Calu3 (cell line): Measurements from ENCODE around the gene PCDHGA6. TPM values are rescaled to one million over a fixed set of nuclear protein-coding genes. Genes with fewer than 3 reads are reported as not detected.

Experiments used
- BruUV-seq: library from RNA; stranded (reverse); fragments of 400-500 nt; replicated peaks from 2 replicates; lab custom pipeline; 2021; lab: Mats Ljungman, UMichigan
- CTCF ChIA-PET: fragments of 300-600 bp; sonication (Branson Sonifier 250); formaldehyde crosslinking; loops from one replicate; lab custom pipeline; 2022; ENCODE audit warnings: antibody characterized with exemption; lab: Charles Lee
- DNase-seq: peaks from one replicate; pipeline ENCODE4 v3.0.0; 2022
- H3K27ac Mint-ChIP-seq: one replicate; pipeline ENCODE4 v1.8.0; 2022; ENCODE audit warnings: mixed read lengths; ENCODE audit not compliant: unreplicated experiment
- H3K27me3 Mint-ChIP-seq: one replicate; pipeline ENCODE4 v1.8.0; 2022; ENCODE audit warnings: mixed read lengths; ENCODE audit not compliant: unreplicated experiment
- H3K36me3 Mint-ChIP-seq: one replicate; pipeline ENCODE4 v1.8.0; 2022; ENCODE audit warnings: mild to moderate bottlenecking, moderate library complexity, mixed read lengths; ENCODE audit not compliant: insufficient read depth, unreplicated experiment
- H3K4me1 Mint-ChIP-seq: one replicate; pipeline ENCODE4 v1.8.0; 2022; ENCODE audit warnings: mild to moderate bottlenecking, low read depth, mixed read lengths; ENCODE audit not compliant: unreplicated experiment
- H3K4me3 Mint-ChIP-seq: one replicate; pipeline ENCODE4 v1.8.0; 2022; ENCODE audit warnings: mild to moderate bottlenecking, low read depth, moderate library complexity, mixed read lengths; ENCODE audit not compliant: unreplicated experiment
- H3K9me3 Mint-ChIP-seq: one replicate; pipeline ENCODE4 v1.8.0; 2022; ENCODE audit warnings: low read depth, mixed read lengths; ENCODE audit not compliant: unreplicated experiment
- intact Hi-C: fragments of 100-400 bp; cut with micrococcal nuclease; formaldehyde crosslinking; loops from one replicate; pipeline ENCODE4 v1.10.0; 2022; ENCODE audit not compliant: unreplicated experiment
- total RNA-seq: library from RNA; stranded (reverse); gene quantifications from 2 replicates; pipeline ENCODE4 v1.2.3, GENCODE V29; 2022
- TF ChIP-seq, protein P1 (sequence below): fragments of 200-600 bp; IDR thresholded peaks from one replicate; pipeline ENCODE4 v1.8.0; 2022; ENCODE audit warnings: antibody characterized with exemption; ENCODE audit not compliant: unreplicated experiment

PCDHGA6 gene
- total RNA-seq, 1 experiment from 2014 or later = 0.80 TPM

- peaks cover 28% of the 10 kb centered on the region for H3K9me3 Mint-ChIP-seq
- intact Hi-C loops = no loop called here
- TF ChIP-seq, protein P1, sequence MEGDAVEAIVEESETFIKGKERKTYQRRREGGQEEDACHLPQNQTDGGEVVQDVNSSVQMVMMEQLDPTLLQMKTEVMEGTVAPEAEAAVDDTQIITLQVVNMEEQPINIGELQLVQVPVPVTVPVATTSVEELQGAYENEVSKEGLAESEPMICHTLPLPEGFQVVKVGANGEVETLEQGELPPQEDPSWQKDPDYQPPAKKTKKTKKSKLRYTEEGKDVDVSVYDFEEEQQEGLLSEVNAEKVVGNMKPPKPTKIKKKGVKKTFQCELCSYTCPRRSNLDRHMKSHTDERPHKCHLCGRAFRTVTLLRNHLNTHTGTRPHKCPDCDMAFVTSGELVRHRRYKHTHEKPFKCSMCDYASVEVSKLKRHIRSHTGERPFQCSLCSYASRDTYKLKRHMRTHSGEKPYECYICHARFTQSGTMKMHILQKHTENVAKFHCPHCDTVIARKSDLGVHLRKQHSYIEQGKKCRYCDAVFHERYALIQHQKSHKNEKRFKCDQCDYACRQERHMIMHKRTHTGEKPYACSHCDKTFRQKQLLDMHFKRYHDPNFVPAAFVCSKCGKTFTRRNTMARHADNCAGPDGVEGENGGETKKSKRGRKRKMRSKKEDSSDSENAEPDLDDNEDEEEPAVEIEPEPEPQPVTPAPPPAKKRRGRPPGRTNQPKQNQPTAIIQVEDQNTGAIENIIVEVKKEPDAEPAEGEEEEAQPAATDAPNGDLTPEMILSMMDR = no peak
- CTCF ChIA-PET = no interaction called here
- H3K4me3 Mint-ChIP-seq = no peak overlapping the region
- H3K27me3 Mint-ChIP-seq = no peaks in the 10 kb centered on the region
- no peaks in the 10 kb centered on the region for H3K4me1 Mint-ChIP-seq
- no peak overlapping the region for H3K27ac Mint-ChIP-seq
- H3K36me3 Mint-ChIP-seq = peaks cover 20% of the 10 kb centered on the region
- DNase-seq = no peak
- no TSS peak for BruUV-seq
These were observed 54.2 kb downstream of the PCDHGA6 start for GRCh38 chr5:141427783-141428426.

Other genes starting within 250 kb of the PCDHGA6 start
- gene PCDHB5, start 238.7 kb upstream of the PCDHGA6 start, total RNA-seq = not detected in 2 replicates
- gene PCDHB6, start 223.8 kb upstream of the PCDHGA6 start, total RNA-seq = not detected in 2 replicates
- 0.26 and 0.37 TPM in 2 replicates for gene PCDHB7, start 201.2 kb upstream of the PCDHGA6 start, total RNA-seq
- gene PCDHB8, start 196.1 kb upstream of the PCDHGA6 start, total RNA-seq = 0.21 and 0.61 TPM in 2 replicates
- 0.35 and 0.66 TPM in 2 replicates for gene PCDHB16, start 191.5 kb upstream of the PCDHGA6 start, total RNA-seq
- 2.4 and 3.5 TPM in 2 replicates for gene PCDHB9, start 186.7 kb upstream of the PCDHGA6 start, total RNA-seq
- gene PCDHB10, start 181.5 kb upstream of the PCDHGA6 start, total RNA-seq = 1.0 and 1.2 TPM in 2 replicates
- gene PCDHB11, start 174.3 kb upstream of the PCDHGA6 start, total RNA-seq = 0.83 and 0.85 TPM in 2 replicates
- 1.3 and 1.6 TPM in 2 replicates for gene PCDHB12, start 165.2 kb upstream of the PCDHGA6 start, total RNA-seq
- 0.86 and 1.1 TPM in 2 replicates for gene PCDHB13, start 160.0 kb upstream of the PCDHGA6 start, total RNA-seq
- 5.7 and 6.3 TPM in 2 replicates for gene PCDHB14, start 150.5 kb upstream of the PCDHGA6 start, total RNA-seq
- 1.1 and 1.4 TPM in 2 replicates for gene PCDHB15, start 128.5 kb upstream of the PCDHGA6 start, total RNA-seq
- gene SLC25A2, start 69.8 kb upstream of the PCDHGA6 start, total RNA-seq = 0.26 and 0.27 TPM in 2 replicates
- gene TAF7, start 53.1 kb upstream of the PCDHGA6 start, total RNA-seq = 73.2 and 79.6 TPM in 2 replicates
- gene PCDHGA1, start 43.4 kb upstream of the PCDHGA6 start, total RNA-seq = 0.29 TPM in 1 of 2 replicates, not detected in the other
- gene PCDHGA2, start 35.1 kb upstream of the PCDHGA6 start, total RNA-seq = not detected in 2 replicates
- not detected in 2 replicates for gene PCDHGA3, start 30.1 kb upstream of the PCDHGA6 start, total RNA-seq
- gene PCDHGB1, start 23.8 kb upstream of the PCDHGA6 start, total RNA-seq = 0.19 and 0.20 TPM in 2 replicates
- gene PCDHGA4, start 18.9 kb upstream of the PCDHGA6 start, total RNA-seq = 0.07 TPM in 2 replicates
- gene PCDHGB2, start 13.9 kb upstream of the PCDHGA6 start, total RNA-seq = 0.34 and 0.38 TPM in 2 replicates
- gene PCDHGA5, start 9.7 kb upstream of the PCDHGA6 start, total RNA-seq = 0.10 and 0.12 TPM in 2 replicates
- gene PCDHGB3, start 3.6 kb upstream of the PCDHGA6 start, total RNA-seq = 1.2 and 1.6 TPM in 2 replicates
- gene PCDHGA7, start 8.9 kb downstream of the PCDHGA6 start, total RNA-seq = 0.73 and 0.90 TPM in 2 replicates
- gene PCDHGB4, start 13.8 kb downstream of the PCDHGA6 start, total RNA-seq = 7.0 and 8.2 TPM in 2 replicates
- 0.95 and 1.1 TPM in 2 replicates for gene PCDHGA8, start 18.7 kb downstream of the PCDHGA6 start, total RNA-seq
- gene PCDHGB5, start 24.1 kb downstream of the PCDHGA6 start, total RNA-seq = 9.1 and 12.4 TPM in 2 replicates
- 16.0 and 18.1 TPM in 2 replicates for gene PCDHGA9, start 28.9 kb downstream of the PCDHGA6 start, total RNA-seq
- gene PCDHGB6, start 34.1 kb downstream of the PCDHGA6 start, total RNA-seq = 9.6 and 13.4 TPM in 2 replicates
- gene PCDHGA10, start 39.1 kb downstream of the PCDHGA6 start, total RNA-seq = 2.6 and 3.7 TPM in 2 replicates
- 9.8 and 13.6 TPM in 2 replicates for gene PCDHGB7, start 43.8 kb downstream of the PCDHGA6 start, total RNA-seq
- 2.3 and 2.8 TPM in 2 replicates for gene PCDHGA11, start 47.2 kb downstream of the PCDHGA6 start, total RNA-seq
- 2.1 and 2.9 TPM in 2 replicates for gene PCDHGA12, start 56.6 kb downstream of the PCDHGA6 start, total RNA-seq
- 49.4 and 73.0 TPM in 2 replicates for gene PCDHGC3, start 102.1 kb downstream of the PCDHGA6 start, total RNA-seq
- gene PCDHGC4, start 111.1 kb downstream of the PCDHGA6 start, total RNA-seq = 1.2 and 2.2 TPM in 2 replicates
- gene PCDHGC5, start 115.2 kb downstream of the PCDHGA6 start, total RNA-seq = 1.5 and 2.1 TPM in 2 replicates
- gene DIAPH1, start 245.1 kb downstream of the PCDHGA6 start, total RNA-seq = 176 and 219 TPM in 2 replicates